Panc1 (cell line): ENCODE results near the gene YBX1.

Experiments
- CTCF ChIP-seq: fragments of 450-650 bp; IDR thresholded peaks from 2 replicates; pipeline ENCODE4 v1.5.1; 2017; ENCODE audit warnings: mild to moderate bottlenecking
- POLR2AphosphoS5 ChIP-seq: IDR thresholded peaks from 2 replicates; pipeline ENCODE4 v1.6.1; 2012; ENCODE audit warnings: mild to moderate bottlenecking, low read depth, low read length, moderate library complexity
- TCF7L2 ChIP-seq: IDR thresholded peaks from 2 replicates; pipeline ENCODE4 v1.6.1; 2011; ENCODE audit warnings: mild to moderate bottlenecking, low read depth, low read length, inconsistent platforms
- TF ChIP-seq, protein P1 (sequence below), 2 experiments: IDR thresholded peaks; 2 replicates each; pipeline ENCODE4 v1.6.1; 2011 to 2012; ENCODE audit warnings: low read depth in 2 of 2, control low read depth in 1 of 2, low read length in 1 of 2, mild to moderate bottlenecking in 1 of 2, moderate library complexity in 1 of 2; ENCODE audit not compliant: insufficient read depth in 1 of 2

DNA sequence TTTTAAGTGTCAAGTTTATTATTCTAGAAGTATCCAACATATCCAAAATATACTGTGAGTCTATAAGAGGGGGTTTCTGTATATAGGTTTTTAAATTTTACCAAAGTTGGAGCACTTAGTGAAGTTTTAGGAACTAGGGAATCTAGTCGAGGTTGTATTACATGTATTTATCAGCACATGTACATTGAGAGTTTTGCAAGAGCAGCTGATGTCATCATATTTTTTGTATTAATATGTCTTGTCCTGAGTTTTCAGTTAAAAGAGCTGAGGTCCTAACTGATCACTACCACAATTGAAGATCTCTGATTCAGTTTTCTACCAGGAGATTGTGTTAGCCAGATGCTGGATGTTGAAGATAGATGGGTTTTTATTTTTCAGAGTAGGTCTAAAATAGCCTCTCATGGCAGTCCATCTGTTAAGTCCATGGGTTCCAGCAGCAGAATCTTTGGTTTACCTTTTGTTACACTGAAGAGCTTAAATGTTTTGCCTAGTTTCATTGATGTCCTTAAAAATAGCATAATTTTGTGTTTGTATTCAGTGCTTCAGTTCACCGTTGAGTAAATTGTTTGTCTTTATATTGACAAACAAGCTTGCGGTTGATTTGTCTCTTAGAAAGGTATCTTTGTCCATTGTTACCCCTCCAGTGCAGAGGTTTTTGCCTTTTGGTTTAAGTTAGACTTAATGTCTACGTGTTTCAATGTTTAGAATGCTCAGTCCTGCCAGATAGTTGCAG lies 16.0 kb downstream of the YBX1 start:
- TF ChIP-seq, protein P1, sequence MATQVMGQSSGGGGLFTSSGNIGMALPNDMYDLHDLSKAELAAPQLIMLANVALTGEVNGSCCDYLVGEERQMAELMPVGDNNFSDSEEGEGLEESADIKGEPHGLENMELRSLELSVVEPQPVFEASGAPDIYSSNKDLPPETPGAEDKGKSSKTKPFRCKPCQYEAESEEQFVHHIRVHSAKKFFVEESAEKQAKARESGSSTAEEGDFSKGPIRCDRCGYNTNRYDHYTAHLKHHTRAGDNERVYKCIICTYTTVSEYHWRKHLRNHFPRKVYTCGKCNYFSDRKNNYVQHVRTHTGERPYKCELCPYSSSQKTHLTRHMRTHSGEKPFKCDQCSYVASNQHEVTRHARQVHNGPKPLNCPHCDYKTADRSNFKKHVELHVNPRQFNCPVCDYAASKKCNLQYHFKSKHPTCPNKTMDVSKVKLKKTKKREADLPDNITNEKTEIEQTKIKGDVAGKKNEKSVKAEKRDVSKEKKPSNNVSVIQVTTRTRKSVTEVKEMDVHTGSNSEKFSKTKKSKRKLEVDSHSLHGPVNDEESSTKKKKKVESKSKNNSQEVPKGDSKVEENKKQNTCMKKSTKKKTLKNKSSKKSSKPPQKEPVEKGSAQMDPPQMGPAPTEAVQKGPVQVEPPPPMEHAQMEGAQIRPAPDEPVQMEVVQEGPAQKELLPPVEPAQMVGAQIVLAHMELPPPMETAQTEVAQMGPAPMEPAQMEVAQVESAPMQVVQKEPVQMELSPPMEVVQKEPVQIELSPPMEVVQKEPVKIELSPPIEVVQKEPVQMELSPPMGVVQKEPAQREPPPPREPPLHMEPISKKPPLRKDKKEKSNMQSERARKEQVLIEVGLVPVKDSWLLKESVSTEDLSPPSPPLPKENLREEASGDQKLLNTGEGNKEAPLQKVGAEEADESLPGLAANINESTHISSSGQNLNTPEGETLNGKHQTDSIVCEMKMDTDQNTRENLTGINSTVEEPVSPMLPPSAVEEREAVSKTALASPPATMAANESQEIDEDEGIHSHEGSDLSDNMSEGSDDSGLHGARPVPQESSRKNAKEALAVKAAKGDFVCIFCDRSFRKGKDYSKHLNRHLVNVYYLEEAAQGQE (IDR thresholded peaks at IDR 0.05; ENCODE audit: insufficient read depth in 1 of 2, low read depth in 2 of 2, low read length in 1 of 2): no peak
- TF ChIP-seq POLR2AphosphoS5 (no peak), CTCF (no peak), TCF7L2 (no peak)
